Stimulated activated CD8-positive, alpha-beta memory T cell treated with anti-CD3 and anti-CD28 coated beads, Interleukin-7, amount 100 ng/mL, for 48 hours (primary cell): ENCODE data around the gene HDAC4.
"Not testable (repeated sequence)": the region's sequence is repeated elsewhere in the genome, so short reads cannot be mapped to it uniquely, and the experiment has no call there.

Experiments
- DNase-seq, 2 donors: peaks; one replicate each; pipeline ENCODE4 v3.0.0-alpha.2; 2020; ENCODE audit warnings: low read depth in 1 of 2; ENCODE audit errors: extremely low read depth in 1 of 2

Gene HDAC4

GRCh38 chr2:239285071-239285931 is 115.5 kb downstream of the HDAC4 start:
- DNase-seq: no peak

- no peak for DNase-seq
Observed at GRCh38 chr2:239283961-239284795, 116.6 kb downstream of the HDAC4 start.

- no peak for DNase-seq
Observed at GRCh38 chr2:239283288-239283945, 117.4 kb downstream of the HDAC4 start.

DNA sequence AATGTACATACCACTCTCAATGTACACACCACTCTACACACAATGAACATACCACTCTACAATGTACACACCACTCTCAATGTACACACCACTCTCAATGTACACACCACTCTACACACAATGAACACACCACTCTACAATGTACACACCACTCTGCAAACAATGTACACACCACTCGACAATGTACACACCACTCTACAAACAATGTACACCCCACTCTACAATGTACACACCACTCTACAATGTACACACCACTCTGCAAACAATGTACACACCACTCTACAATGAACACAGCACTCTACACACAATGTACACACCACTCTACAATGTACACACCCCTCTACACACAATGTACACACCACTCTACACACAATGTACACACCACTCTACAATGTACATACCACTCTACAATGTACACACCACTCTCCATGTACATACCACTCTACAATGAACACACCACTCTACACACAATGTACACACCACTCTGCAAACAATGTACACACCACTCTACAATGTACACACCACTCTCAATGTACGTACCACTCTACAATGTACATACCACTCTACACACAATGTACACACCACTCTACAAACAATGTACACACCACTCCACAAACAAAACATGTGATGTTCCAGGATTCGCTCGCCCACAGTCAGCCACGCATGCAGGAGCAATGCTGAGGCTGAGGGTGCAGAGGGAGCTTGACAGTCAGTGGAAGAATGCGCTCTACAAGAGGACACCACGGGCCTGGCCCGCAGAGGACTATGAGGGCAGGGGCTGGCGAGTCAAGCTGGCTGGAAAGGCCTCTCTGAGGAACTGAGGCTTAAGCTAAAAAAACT is 118.2 kb downstream of the HDAC4 start:
- DNase-seq: no peak

DNA sequence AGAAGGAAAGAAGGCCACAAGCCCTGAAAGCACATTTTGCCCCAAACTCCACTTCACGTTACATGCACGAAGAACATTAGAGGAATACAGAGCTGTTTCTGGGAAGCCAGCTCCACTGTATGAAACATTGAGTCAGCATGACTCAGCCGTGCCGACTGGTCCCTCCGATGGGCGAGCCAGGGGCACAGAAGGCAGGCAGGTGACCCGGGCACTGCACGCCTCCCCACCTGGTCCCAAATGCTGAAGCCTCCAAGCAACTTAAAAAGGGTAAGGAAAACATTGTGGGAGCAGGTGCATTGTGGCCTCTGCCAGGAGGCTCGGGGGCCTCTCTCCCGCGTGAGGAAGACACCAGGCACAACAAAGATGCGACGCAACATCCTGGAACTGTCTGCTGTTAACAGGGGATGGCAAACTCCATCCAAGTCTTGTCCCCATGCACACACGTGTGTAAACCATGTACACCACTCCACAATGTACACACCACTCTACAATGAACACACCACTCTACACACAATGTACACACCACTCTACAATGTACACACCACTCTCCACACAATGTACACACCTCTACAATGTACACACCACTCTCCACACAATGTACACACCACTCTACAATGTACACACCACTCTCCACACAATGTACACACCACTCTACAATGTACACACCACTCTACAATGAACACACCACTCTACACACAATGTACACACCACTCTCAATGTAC is 120.4 kb downstream of the HDAC4 start:
- DNase-seq: not testable (repeated sequence)

GRCh38 chr2:239279508-239280295 is 121.1 kb downstream of the HDAC4 start:
- DNase-seq: no peak

DNA sequence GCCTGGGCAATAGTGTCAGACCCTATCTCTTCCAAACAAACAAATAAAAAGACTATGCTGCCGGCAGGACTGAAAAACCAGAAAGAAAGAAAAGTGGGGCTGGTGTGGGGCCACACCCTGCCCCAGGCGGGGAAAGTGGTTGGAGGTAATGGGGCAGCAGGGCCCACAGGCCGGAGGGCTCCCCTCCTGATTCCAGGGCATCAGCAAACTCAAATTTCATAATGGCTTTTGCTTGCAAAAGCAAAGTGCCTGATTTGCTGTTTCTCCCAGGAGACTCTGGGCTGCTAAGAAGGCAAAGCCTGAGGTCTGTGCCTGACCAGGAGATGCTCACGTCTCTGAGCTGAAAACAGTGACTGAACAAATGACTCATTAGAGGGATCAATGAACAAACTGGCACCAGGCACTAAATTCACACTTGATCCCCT is 121.9 kb downstream of the HDAC4 start:
- DNase-seq: no peak

GRCh38 chr2:239278361-239278760 is 122.5 kb downstream of the HDAC4 start:
- DNase-seq: no peak

GRCh38 chr2:239277401-239278085 is 123.3 kb downstream of the HDAC4 start:
- DNase-seq: no peak

GRCh38 chr2:239276851-239277250 is 124.0 kb downstream of the HDAC4 start:
- no peak for DNase-seq

GRCh38 chr2:239275847-239276831 is 124.7 kb downstream of the HDAC4 start:
- DNase-seq: no peak

DNA sequence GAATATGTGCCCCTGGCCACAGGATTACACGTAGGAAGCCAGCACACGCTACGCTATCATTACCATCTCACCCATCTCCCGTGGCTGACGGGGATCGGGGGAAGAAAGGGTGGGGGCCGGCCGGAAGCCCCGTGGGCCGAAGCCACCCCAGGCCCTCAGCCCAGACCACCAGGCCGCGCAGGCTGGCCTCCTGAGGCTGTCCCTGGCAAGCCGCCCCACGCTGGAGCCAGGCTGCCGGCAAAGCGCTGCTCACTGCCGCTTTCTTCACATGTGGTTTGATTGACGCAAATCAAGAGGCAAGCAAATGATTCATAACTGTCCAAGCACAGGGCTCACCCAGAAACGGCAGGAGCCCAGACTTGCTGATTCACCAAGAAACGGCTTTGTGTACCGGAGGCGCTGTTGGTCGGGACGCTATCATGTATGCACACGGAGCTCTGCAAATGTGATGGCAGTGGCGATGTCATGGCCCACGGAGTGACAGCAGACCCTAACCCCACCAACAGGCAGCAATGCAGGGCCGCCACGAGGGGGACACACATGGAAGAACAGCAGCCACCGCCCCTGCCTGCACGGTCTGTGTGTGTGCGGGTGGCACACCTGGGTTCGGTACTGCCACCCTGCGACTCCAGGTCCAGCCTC is 125.7 kb downstream of the HDAC4 start:
- DNase-seq: peak; percentile 56 to 84

DNA sequence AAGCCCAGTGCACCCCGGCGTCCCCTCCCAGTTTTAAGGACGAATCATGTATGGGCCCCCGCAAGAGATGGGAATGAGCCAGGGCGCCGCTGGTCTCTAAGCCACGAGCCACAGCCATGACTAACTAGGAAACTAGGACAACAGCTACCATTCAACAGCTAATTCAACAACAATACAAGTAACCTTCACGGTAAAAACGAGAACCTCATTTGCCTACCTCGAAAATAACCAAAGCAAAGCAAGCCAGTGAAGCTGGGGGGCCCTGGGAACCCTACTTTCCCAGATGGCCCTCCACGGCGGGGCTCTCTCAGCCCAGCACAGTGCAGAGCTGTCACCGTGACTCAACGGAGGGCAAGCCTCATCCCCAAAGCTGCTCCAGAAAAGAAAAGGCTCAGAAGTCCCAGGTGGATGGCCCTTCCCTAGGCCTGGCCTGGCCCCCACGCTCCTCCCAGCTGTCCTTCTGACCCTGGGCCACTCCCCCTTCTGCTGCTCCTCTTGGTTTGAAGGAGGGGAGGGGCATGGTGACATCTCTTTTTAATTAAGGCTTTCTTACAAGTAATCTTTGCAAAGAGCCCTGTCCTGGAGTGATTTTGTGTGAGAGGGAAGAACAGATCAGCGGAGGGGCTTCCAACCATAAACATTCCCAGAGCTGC is 126.3 kb downstream of the HDAC4 start:
- no peak for DNase-seq

DNA sequence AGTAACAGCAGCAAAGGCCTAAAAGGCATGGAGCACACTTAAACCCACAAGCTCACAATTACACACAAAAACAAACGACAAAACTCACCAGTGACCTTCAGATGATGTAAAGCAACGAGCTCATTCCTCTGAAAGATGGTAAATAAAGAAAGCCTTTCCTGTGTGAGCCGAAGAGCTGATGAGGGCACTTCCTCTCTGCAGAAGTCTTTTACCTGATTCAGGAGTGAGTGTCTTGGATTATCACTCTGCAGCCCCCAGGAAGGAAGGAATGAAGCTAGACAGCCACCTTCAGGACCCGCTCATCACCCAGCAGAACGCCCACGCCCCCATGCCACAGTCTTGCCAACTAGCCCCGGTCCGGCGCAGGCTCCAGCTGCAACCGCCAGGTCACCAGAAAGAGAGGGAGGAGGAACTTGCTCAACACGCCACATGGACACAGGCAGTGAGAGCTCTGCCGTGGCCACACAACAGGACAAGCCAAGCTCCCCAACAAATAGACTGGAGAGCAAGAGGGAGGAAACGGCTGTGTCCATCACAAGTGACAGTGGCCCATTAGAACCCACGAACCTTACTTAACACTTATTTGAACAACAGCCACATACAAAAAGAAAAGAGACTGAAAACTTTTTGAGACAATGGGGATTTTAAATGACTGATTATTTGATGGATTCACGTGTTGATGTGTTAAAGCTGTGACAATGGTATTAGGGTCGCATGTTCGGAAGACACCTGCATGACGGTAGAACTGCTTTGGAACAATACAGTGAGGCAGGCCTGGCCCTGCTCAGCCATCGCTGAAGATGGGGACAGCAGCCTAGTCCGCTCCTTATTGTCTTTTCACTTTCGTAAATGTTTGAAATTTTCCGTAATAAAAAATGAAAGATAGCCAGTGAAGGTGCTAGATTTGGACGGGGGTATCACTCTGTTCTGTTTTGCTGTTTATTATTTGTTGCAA is 127.3 kb downstream of the HDAC4 start:
- DNase-seq: no peak

DNA sequence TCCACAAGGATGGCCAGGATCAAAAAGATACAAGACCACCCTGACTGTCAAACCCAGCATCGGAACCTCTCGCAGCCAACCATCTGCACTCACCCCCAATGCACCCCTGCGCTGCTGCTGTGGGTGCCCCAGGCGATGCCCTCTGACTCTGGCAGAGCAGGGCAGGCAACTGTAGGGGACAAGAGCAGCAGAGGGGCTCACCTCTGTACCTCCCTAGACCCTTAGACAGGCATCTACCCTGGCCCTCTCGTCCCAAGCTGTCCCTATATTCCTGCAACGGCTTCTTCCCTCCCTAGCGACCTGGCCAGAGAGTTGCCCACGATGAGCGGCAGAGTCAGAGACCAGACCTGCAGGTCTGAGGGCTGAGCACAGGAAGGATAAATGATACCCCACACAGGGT is 128.2 kb downstream of the HDAC4 start:
- no peak for DNase-seq
